ES-I3 (cell line): ENCODE measurements around the gene COX17.
"Not testable (repeated sequence)": the region's sequence is repeated elsewhere in the genome, so short reads cannot be mapped to it uniquely, and the experiment has no call there.

Experiments
- H3K36me3 ChIP-seq: 2 replicates; pipeline ENCODE4 v1.6.1; 2013; ENCODE audit warnings: mild to moderate bottlenecking, low read length, control low read depth, moderate library complexity; ENCODE audit not compliant: insufficient read depth
- H3K4me1 ChIP-seq: 2 replicates; pipeline ENCODE4 v1.6.1; 2013; ENCODE audit warnings: mild to moderate bottlenecking, control low read depth, low read length; ENCODE audit not compliant: insufficient read depth
- H3K9ac ChIP-seq: 2 replicates; pipeline ENCODE4 v1.6.1; 2013; ENCODE audit warnings: low read depth, mild to moderate bottlenecking, low read length, moderate library complexity
- H3K9me3 ChIP-seq: 2 replicates; pipeline ENCODE4 v1.6.1; 2013; ENCODE audit warnings: mild to moderate bottlenecking, low read length, moderate library complexity; ENCODE audit not compliant: control insufficient read depth, insufficient read depth

The COX17 gene

GRCh38 chr3:119690043-119690656, 12.9 kb upstream of the COX17 start:
- Histone ChIP-seq H3K36me3 (no peaks in the 10 kb centered on the region), H3K9ac (no peak overlapping the region), H3K4me1 (no peaks in the 10 kb centered on the region), H3K9me3 (no peaks in the 10 kb centered on the region; the same call in 1 of the 2 replicates)

GRCh38 chr3:119683421-119683820, 6.2 kb upstream of the COX17 start:
- Histone ChIP-seq H3K36me3 (no peaks in the 10 kb centered on the region), H3K9me3 (no peaks in the 10 kb centered on the region), H3K4me1 (no peaks in the 10 kb centered on the region), H3K9ac (no peak overlapping the region)

- Histone ChIP-seq H3K9me3 (no peaks in the 10 kb centered on the region), H3K36me3 (no peaks in the 10 kb centered on the region)
Observed at GRCh38 chr3:119681279-119681678, 4.1 kb upstream of the COX17 start.

GRCh38 chr3:119679874-119680273, 2.7 kb upstream of the COX17 start:
- Histone ChIP-seq H3K9ac (no peak overlapping the region), H3K4me1 (peaks cover 7% of the 10 kb centered on the region; the same call in 1 of the 2 replicates), H3K36me3 (no peaks in the 10 kb centered on the region), H3K9me3 (no peaks in the 10 kb centered on the region)

More at GRCh38 chr3:119681279-119681678, 4.1 kb upstream of the COX17 start:
- H3K4me1 ChIP-seq: no peaks in the 10 kb centered on the region
- H3K9ac ChIP-seq: no peak overlapping the region

GRCh38 chr3:119678209-119678608, 1.0 kb upstream of the COX17 start:
- not testable (repeated sequence) for H3K9ac ChIP-seq, H3K4me1 ChIP-seq, H3K36me3 ChIP-seq, H3K9me3 ChIP-seq

- Histone ChIP-seq H3K4me1 (peaks cover 7% of the 10 kb centered on the region; the same call in 1 of the 2 replicates), H3K9me3 (no peaks in the 10 kb centered on the region), H3K9ac (peak overlapping the region; percentile 62), H3K36me3 (peaks cover 8% of the 10 kb centered on the region; the same call in 1 of the 2 replicates)
Observed at GRCh38 chr3:119677641-119677934, 382 bp upstream of the COX17 start.

GRCh38 chr3:119676020-119676419, 1.2 kb downstream of the COX17 start:
- Histone ChIP-seq H3K4me1 (peaks cover 7% of the 10 kb centered on the region; the same call in 1 of the 2 replicates), H3K9ac (peak overlapping the region; percentile 54), H3K9me3 (no peaks in the 10 kb centered on the region), H3K36me3 (peaks cover 11% of the 10 kb centered on the region; the same call in 1 of the 2 replicates)

- Histone ChIP-seq H3K9me3 (no peaks in the 10 kb centered on the region), H3K36me3 (peaks cover 12% of the 10 kb centered on the region; the same call in 1 of the 2 replicates), H3K9ac (no peak overlapping the region), H3K4me1 (peaks cover 7% of the 10 kb centered on the region; the same call in 1 of the 2 replicates)
Observed at GRCh38 chr3:119675188-119675874, 1.9 kb downstream of the COX17 start.

GRCh38 chr3:119673875-119674274, 3.3 kb downstream of the COX17 start:
- Histone ChIP-seq H3K36me3 (peaks cover 12% of the 10 kb centered on the region; the same call in 1 of the 2 replicates), H3K9ac (no peak overlapping the region), H3K4me1 (peaks cover 7% of the 10 kb centered on the region; the same call in 1 of the 2 replicates), H3K9me3 (no peaks in the 10 kb centered on the region)

GRCh38 chr3:119672776-119673175, 4.4 kb downstream of the COX17 start:
- Histone ChIP-seq H3K9me3 (no peaks in the 10 kb centered on the region), H3K4me1 (peaks cover 7% of the 10 kb centered on the region; the same call in 1 of the 2 replicates), H3K9ac (no peak overlapping the region), H3K36me3 (peaks cover 12% of the 10 kb centered on the region; the same call in 1 of the 2 replicates)

GRCh38 chr3:119669906-119670570, 7.2 kb downstream of the COX17 start:
- H3K9me3 ChIP-seq: no peaks in the 10 kb centered on the region
- peaks cover 12% of the 10 kb centered on the region; the same call in 1 of the 2 replicates for H3K36me3 ChIP-seq
- H3K9ac ChIP-seq: no peak overlapping the region
- peaks cover 3% of the 10 kb centered on the region for H3K4me1 ChIP-seq

- no peak overlapping the region for H3K9ac ChIP-seq
- peaks cover 2% of the 10 kb centered on the region; the same call in 1 of the 2 replicates for H3K36me3 ChIP-seq
- peaks cover 4% of the 10 kb centered on the region for H3K4me1 ChIP-seq
- no peaks in the 10 kb centered on the region for H3K9me3 ChIP-seq
Observed at GRCh38 chr3:119665954-119666559, 11.1 kb downstream of the COX17 start.

- no peaks in the 10 kb centered on the region for H3K36me3 ChIP-seq
- H3K9ac ChIP-seq: no peak overlapping the region; the same call in 1 of the 2 replicates
- peaks cover 4% of the 10 kb centered on the region for H3K4me1 ChIP-seq
- no peaks in the 10 kb centered on the region for H3K9me3 ChIP-seq
Observed at GRCh38 chr3:119664850-119665379, 12.3 kb downstream of the COX17 start.

GRCh38 chr3:119664370-119664769, 12.8 kb downstream of the COX17 start:
- Histone ChIP-seq H3K36me3 (no peaks in the 10 kb centered on the region), H3K9me3 (no peaks in the 10 kb centered on the region), H3K9ac (no peak overlapping the region), H3K4me1 (peaks cover 4% of the 10 kb centered on the region)
